Upper lobe of right lung (tissue), 1 donor: ENCODE results near the gene SCN2A. TPM values are rescaled to one million over a fixed set of nuclear protein-coding genes. Genes with fewer than 3 reads are reported as not detected.

ENCODE experiments used
- ATAC-seq: fragments of 200-7000 bp; cut with Tn5 transposase; one replicate; pipeline ENCODE4 v1.9.1; 2020; ENCODE audit warnings: mild to moderate bottlenecking, moderate library complexity
- DNase-seq: peaks from one replicate; pipeline ENCODE4 v3.0.0-alpha.2; 2020
- H3K27ac ChIP-seq: fragments of 200-600 bp; one replicate; pipeline ENCODE4 v1.8.0; 2022
- H3K27me3 ChIP-seq: fragments of 200-600 bp; one replicate; pipeline ENCODE4 v1.8.0; 2022; ENCODE audit warnings: mild to moderate bottlenecking
- H3K36me3 ChIP-seq: fragments of 200-600 bp; one replicate; pipeline ENCODE4 v1.8.0; 2022
- H3K4me1 ChIP-seq: fragments of 200-600 bp; one replicate; pipeline ENCODE4 v1.8.0; 2022
- H3K4me3 ChIP-seq: fragments of 200-600 bp; one replicate; pipeline ENCODE4 v1.8.0; 2022; ENCODE audit warnings: mild to moderate bottlenecking
- H3K9me3 ChIP-seq: fragments of 200-600 bp; one replicate; pipeline ENCODE4 v1.8.0; 2022
- CTCF ChIP-seq: fragments of 200-600 bp; IDR thresholded peaks from one replicate; pipeline ENCODE4 v1.8.0; 2022; ENCODE audit warnings: antibody characterized with exemption
- intact Hi-C: fragments of 100-400 bp; cut with DNase I; formaldehyde crosslinking; loops from one replicate; pipeline ENCODE4 v1.11.0; 2022
- total RNA-seq: library from RNA; stranded (reverse); fragmentation: NEBNext Ultra II Directional; extraction: Animal tissue kit (Norgen Biotek cat#: 25700); gene quantifications from one replicate; pipeline ENCODE4 v1.2.1, GENCODE V29; 2021
- donor health status: DM: no; HTN: yes; CAD: no; lungs with severe emphysema.

SCN2A gene
- total RNA-seq, 1 donor from 2014 or later: 0.58 TPM

- Histone ChIP-seq H3K4me1 (no peaks in the 10 kb centered on the region), H3K9me3 (no peaks in the 10 kb centered on the region), H3K27me3 (no peaks in the 10 kb centered on the region), H3K27ac (no peak overlapping the region), H3K36me3 (no peaks in the 10 kb centered on the region), H3K4me3 (no peak overlapping the region)
- ATAC-seq: no peak
- TF ChIP-seq CTCF: no peak
- intact Hi-C loops: no loop called here
- DNase-seq: no peak
These were observed 41.9 kb upstream of the SCN2A start for GRCh38 chr2:165197346-165197745.

GRCh38 chr2:165198181-165198580 lies 41.0 kb upstream of the SCN2A start:
- Histone ChIP-seq H3K4me1 (no peaks in the 10 kb centered on the region), H3K27ac (no peak overlapping the region), H3K27me3 (no peaks in the 10 kb centered on the region), H3K36me3 (no peaks in the 10 kb centered on the region), H3K9me3 (no peaks in the 10 kb centered on the region), H3K4me3 (no peak overlapping the region)
- no peak for ATAC-seq
- no peak for TF ChIP-seq CTCF
- intact Hi-C loops: no loop called here
- no peak for DNase-seq

GRCh38 chr2:165202239-165202638 lies 37.0 kb upstream of the SCN2A start:
- Histone ChIP-seq H3K27ac (no peak overlapping the region), H3K4me3 (no peak overlapping the region), H3K4me1 (no peaks in the 10 kb centered on the region), H3K9me3 (no peaks in the 10 kb centered on the region), H3K27me3 (no peaks in the 10 kb centered on the region), H3K36me3 (no peaks in the 10 kb centered on the region)
- TF ChIP-seq CTCF: no peak
- DNase-seq (no peak), ATAC-seq (no peak)
- intact Hi-C loops: no loop called here

GRCh38 chr2:165203689-165204559 lies 35.3 kb upstream of the SCN2A start, which contains the start of gene SCN3A:
Gene SCN3A (minus strand): TSS chr2:165204050. CDS start chr2:165176394, 27,656 bp downstream.
- ATAC-seq (peak; percentile 59), DNase-seq (no peak)
- no peaks in the 10 kb centered on the region for H3K36me3 ChIP-seq
- no peak within 1 kb of the TSS for H3K4me3 ChIP-seq
- peak; percentile 68 for TF ChIP-seq CTCF
- no peaks in the 10 kb centered on the region for H3K9me3 ChIP-seq
- no peaks in the 10 kb centered on the region for H3K27me3 ChIP-seq
- intact Hi-C loops: no loop called here
- H3K4me1 ChIP-seq: no peaks in the 10 kb centered on the region
- H3K27ac ChIP-seq: no peak within 1 kb of the TSS

- no peak for TF ChIP-seq CTCF
- DNase-seq (no peak), ATAC-seq (no peak)
- intact Hi-C loops: no loop called here
- Histone ChIP-seq H3K27ac (no peak overlapping the region), H3K9me3 (no peaks in the 10 kb centered on the region), H3K4me1 (no peaks in the 10 kb centered on the region), H3K36me3 (no peaks in the 10 kb centered on the region), H3K4me3 (no peak overlapping the region), H3K27me3 (no peaks in the 10 kb centered on the region)
These were observed 33.3 kb upstream of the SCN2A start for GRCh38 chr2:165205865-165206264.
